ENCODE measurements around the gene RBM10.
A peak's percentile ranks its signal among the peaks of the same experiment; 100 is the strongest.

The RBM10 gene

DNA sequence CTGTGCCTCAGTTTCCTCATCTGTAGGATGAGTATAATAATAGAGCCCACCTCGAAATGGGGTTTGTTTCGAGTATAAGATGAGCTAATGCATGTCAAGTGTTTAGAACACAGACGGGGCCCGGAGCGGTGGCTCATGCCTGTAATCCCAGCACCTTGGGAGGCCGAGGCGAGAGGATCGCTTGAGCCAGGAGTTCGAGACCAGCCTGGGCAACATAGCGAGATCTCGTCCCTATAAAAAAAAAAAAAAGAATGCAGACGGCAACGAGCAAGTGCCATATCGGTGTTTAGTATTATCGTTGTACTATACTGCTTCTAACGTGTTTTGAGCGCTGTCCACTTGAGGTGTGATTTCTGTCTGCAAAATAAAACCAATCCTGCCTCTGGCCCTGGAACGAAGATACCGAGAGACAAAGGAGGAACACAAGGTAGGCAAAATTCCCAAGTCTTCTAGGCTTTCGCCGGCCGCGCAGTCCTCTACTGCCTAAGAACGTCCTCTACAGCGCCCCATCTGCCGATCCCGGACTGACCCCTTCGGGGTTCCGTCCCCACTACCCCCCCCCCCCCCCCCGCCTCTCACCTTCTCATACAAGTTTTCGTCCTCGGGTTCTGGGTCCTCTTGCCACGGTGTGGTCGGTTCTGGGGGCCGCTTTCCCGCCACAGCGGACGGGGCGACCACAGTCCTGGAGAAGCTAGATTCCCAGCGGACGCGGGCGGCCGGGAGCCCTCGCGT is 961 bp upstream of the RBM10 start:
- H3K4me1 Mint-ChIP-seq: peaks cover 28% of the 10 kb centered on the region
- H3K9me3 Mint-ChIP-seq: no peaks in the 10 kb centered on the region
- no peaks in the 10 kb centered on the region for H3K27me3 Mint-ChIP-seq
- peak overlapping the region; percentile 98 for H3K4me3 Mint-ChIP-seq
- peak overlapping the region; percentile 97 for H3K27ac Mint-ChIP-seq
- H3K36me3 Mint-ChIP-seq: peaks cover 11% of the 10 kb centered on the region

DNA sequence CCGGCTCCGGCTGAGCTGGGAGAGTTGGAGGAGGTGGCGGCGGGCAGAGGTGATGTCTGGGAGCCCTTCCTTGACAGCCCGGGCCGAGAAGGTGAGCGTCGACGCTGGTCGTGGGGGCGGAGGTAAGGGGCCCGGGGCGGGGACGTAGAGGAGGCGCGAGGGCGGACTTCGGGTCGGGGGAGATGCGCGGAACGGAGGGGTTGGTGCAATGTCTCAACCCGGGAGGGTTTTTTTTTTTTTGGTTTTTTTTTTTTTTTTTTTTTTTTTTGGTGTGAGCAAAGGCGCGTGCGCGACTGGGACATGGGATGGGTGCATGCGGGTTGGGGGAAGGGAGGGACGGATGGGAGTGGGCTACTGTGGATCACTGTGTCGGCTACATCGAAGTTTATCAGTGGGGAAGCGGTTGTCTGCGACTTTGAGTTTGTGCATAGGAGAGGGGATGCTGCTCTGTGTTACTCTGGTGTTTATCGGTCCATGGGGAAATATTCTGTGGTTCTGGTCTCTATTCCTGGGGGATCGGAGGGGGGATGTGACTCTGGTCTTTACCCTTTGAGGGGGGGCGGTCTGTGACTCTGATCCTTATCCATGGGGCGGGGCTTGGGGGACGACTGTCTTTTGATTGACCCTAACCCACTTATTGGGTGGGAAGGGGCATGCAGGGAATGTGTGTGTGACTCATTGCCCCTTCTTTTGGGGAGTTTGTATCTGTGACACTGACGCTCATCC is 537 bp downstream of the RBM10 start:
- H3K27me3 Mint-ChIP-seq: no peaks in the 10 kb centered on the region

DNA sequence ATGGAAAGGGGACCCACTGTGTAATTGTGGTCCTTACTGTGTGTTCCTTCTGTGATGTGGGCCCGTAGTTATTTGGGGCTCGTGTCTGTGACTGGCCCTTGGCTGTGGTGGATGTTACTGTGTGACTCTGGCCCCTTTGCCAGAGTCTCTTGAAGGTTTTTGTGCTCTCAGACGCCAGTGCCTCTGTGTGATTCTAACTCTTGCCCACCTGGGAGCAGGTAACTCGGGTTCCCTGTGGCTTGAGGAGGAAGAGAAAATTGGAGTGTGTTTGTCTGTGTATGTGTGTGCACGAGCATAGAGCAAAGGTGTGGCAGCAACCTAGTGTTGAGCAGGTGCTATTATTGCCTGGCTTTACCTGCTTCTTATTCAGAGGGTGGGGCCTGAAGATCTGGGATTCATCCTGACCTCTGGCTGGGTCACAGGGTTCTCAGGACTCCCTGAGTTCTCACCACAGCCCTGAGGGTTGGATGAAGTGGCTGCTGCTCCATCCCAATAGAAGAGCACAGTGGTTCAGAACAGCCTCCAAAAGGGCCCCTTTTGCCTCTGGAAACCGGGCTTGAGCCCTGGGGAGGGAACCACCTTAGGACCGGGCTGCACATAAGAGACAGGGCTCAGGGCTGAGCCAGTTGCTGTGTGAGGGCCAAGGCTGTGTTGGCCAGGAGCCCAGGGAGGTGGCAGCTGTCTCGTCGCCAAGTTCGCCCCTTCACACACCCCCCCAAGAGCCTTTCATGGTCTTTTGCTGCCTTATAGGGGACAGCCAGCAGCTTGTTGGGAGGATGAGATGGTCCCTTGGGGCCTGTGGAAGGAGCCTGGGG is 1.3 kb downstream of the RBM10 start:
- Mint-ChIP-seq H3K36me3 (peaks cover 9% of the 10 kb centered on the region), H3K9me3 (no peaks in the 10 kb centered on the region), H3K27ac (peak overlapping the region; percentile 97), H3K4me3 (peak overlapping the region; percentile 98), H3K27me3 (no peaks in the 10 kb centered on the region), H3K4me1 (peaks cover 28% of the 10 kb centered on the region)

More for the DNA sequence above, 537 bp downstream of the RBM10 start:
- Mint-ChIP-seq H3K4me3 (peak overlapping the region; percentile 98), H3K27ac (peak overlapping the region; percentile 97), H3K9me3 (no peaks in the 10 kb centered on the region), H3K36me3 (peaks cover 10% of the 10 kb centered on the region), H3K4me1 (peaks cover 30% of the 10 kb centered on the region)

DNA sequence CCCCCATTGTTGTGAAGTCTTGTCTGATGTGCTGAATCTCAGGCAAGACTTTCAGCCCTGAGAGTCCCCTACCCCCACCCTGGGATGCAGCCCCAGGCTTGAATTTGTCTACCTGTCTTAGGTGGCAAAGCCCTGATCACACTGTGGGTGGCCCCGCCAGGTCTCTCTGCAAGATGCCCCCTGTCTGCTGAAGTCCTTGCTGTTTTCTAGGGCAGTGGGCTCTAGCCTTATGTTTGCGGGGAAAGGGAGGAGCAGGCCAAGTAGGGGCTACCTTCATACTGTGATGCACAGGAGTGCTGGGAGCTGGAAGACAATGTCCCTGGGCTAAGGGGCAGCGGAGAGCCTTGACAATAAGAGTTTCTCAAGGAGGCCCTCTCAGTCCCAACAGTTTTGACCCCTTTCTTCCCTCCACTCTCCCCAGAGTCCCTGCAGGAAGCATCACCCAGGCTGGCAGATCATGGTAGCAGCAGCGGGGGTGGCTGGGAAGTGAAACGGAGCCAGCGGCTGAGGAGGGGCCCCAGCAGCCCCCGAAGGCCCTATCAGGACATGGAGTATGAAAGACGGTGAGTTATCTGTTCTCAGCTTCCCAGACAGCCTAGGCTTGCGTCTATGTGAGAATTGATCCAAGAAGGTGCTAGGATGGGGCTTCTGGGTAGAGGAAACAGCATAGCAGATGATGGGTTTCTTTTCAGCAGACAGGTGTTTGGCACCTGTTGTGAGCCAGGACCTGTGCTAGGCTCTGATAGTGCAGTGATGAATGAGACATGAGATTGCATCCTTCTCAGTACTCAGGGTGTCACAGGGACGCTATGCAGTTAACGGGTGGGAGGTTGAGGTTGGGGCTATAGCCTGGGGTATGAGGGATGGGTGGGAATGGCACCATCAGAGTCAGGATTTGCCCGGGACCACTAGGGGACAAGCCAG is 2.2 kb downstream of the RBM10 start:
- no peaks in the 10 kb centered on the region for H3K27me3 Mint-ChIP-seq
- peak overlapping the region; percentile 15 for H3K4me3 Mint-ChIP-seq
- H3K36me3 Mint-ChIP-seq: peaks cover 8% of the 10 kb centered on the region
- peaks cover 28% of the 10 kb centered on the region for H3K4me1 Mint-ChIP-seq
- peak overlapping the region; percentile 59 for H3K27ac Mint-ChIP-seq
- no peaks in the 10 kb centered on the region for H3K9me3 Mint-ChIP-seq

DNA sequence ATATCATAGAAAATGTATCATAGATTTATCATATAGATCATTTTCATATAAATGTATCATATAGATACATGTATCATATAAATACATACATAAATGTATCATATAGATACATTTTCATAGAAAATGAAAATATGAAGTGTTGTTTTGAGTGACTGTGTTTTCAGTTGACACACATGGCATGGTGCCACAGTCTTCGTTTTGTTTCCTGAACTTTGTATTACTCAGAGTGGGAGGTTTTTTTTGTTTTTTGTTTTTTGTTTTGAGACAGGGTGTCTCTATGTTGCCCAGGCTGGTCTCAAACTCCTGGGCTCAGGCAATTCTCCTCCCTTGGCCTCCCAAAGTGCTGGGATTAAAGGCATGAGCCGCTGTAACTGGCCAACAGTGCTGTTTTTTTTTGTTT is 3.9 kb downstream of the RBM10 start:
- H3K4me3 Mint-ChIP-seq: peak overlapping the region; percentile 4
- no peaks in the 10 kb centered on the region for H3K27me3 Mint-ChIP-seq
- H3K4me1 Mint-ChIP-seq: peaks cover 18% of the 10 kb centered on the region
- peak overlapping the region; percentile 41 for H3K27ac Mint-ChIP-seq
- H3K36me3 Mint-ChIP-seq: peaks cover 8% of the 10 kb centered on the region
- H3K9me3 Mint-ChIP-seq: no peaks in the 10 kb centered on the region

DNA sequence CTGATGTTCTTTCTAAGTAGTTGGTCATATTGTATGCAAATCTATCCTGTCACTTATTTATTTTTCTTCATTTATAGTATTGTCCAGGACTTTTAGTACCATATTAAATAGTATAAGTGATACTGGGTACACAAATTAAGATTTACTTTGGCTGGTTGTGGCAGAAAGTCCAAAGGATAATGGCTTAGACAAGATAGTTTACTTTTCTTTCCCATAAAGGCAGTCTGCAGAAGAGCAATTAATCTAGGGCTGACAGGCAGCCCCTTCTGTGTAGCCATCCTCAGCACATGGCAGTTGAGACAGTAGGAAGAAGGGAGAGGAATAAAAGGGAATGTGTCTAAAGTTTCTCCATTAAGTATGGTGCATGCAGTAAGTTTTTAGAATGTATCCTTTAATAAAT is 6.4 kb downstream of the RBM10 start:
- Mint-ChIP-seq H3K9me3 (no peaks in the 10 kb centered on the region), H3K27me3 (no peaks in the 10 kb centered on the region), H3K4me3 (no peak overlapping the region), H3K36me3 (peaks cover 5% of the 10 kb centered on the region), H3K27ac (no peak overlapping the region), H3K4me1 (peaks cover 18% of the 10 kb centered on the region)

DNA sequence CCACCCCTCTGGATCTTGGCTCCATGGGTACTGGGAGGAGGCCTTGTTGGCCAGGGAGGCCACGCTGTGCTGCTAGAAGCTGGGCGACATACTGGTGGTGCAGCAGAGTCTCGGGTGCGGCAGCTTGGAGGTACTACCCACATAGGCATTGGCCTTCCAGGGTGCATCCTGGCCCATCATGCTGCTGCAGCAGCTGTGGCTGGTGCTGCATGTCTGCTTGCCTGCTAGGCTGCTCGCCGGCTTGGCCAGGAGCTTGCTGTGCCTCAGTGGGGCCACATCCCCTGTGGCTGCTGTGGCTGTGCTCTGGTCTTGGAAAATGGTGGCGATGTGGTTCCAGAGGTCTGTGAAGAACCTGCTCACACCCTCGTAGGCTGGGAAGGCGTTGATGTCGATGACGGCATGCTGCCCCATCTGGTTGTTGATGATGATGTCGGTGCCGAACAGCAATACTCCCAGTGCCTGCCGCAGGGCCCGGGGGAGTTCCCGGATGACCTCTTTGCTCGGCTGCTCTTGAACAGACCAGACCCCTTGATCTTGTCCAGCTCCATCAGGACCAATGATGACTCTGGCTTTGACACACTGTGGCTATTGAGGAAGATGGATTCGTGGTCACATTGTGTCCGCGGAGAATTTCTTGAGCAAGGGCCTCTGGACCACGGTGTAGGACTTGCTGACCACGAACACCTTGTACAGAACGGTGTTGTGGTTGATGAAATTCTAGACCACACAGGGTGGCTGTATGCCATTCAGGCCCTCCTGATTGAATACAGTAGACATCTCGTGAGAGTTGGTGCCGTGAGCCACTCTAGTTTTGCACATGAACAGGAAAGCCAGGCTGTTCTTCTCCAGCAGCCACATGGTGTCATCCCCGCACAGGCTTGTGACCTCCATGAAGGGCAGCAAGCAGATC is 11.8 kb downstream of the RBM10 start:
- Mint-ChIP-seq H3K36me3 (peaks cover 1% of the 10 kb centered on the region), H3K27me3 (no peaks in the 10 kb centered on the region), H3K27ac (no peak overlapping the region)

DNA sequence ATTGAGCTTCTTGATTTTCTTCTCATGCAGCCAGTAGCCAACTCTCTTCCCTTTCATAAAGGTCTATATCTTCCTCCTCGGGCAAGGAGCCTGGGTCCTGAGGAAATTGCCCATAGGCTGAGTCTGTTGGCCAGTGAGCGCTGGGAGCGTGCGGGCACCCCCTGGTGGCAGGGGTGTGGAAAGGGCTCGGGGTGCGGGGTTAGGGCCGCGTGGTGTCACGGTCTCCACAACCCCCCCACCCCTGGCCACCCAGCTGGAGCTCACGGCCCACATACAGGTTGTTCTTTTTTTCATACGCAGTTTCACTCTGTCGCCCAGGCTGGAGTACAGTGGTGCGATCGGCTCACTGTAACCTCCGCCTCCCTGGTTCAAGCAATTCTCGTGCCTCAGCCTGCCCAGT is 13.1 kb downstream of the RBM10 start:
- peaks cover 8% of the 10 kb centered on the region for H3K4me1 Mint-ChIP-seq

More for the DNA sequence above, 11.8 kb downstream of the RBM10 start:
- peaks cover 5% of the 10 kb centered on the region for H3K4me1 Mint-ChIP-seq
- no peaks in the 10 kb centered on the region for H3K9me3 Mint-ChIP-seq
- no peak overlapping the region for H3K4me3 Mint-ChIP-seq

DNA sequence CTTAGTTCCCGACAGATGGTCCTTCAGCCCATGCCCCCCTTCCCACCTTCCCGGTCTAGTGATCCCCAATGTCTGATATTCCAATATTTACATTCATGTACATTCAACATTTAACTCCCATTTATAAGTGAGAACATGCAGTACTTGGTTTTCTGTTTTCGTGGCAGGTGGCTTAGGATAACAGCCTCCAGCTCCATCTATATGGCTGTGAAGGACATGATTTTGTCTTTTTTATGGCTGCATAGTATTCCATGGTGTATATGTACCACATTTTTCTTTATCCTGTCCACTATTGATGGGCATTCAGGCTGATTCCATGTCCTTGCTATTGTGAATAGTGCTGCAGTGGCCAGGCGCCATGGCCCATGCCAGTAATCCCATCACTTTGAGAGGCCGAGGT is 13.8 kb downstream of the RBM10 start:
- Mint-ChIP-seq H3K36me3 (peaks cover 3% of the 10 kb centered on the region), H3K4me3 (no peak overlapping the region), H3K4me1 (peaks cover 8% of the 10 kb centered on the region), H3K27me3 (no peaks in the 10 kb centered on the region), H3K27ac (no peak overlapping the region), H3K9me3 (no peaks in the 10 kb centered on the region)

More for the DNA sequence above, 13.1 kb downstream of the RBM10 start:
- Mint-ChIP-seq H3K4me3 (no peak overlapping the region), H3K9me3 (no peaks in the 10 kb centered on the region), H3K27ac (no peak overlapping the region), H3K36me3 (peaks cover 3% of the 10 kb centered on the region), H3K27me3 (no peaks in the 10 kb centered on the region)

DNA sequence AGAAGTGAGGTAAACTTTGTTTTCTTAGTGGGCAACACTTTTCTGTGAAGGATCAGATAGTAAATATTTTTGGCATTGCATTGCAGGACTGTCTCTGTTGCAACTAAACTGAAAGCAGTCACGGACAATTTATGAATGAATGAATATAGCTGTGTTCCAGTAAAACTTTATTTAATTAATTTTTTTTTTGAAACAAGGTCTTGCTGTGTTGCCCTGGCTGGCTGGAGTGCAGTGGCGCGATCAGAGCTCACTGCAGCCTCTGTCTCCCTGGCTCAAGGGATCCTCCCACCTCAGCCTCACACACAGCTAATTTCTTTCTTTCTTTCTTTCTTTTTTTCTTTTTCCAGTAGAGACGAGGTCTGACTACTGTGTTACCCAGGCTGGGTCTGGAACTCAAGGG is 15.8 kb downstream of the RBM10 start:
- peaks cover 12% of the 10 kb centered on the region for H3K4me1 Mint-ChIP-seq

DNA sequence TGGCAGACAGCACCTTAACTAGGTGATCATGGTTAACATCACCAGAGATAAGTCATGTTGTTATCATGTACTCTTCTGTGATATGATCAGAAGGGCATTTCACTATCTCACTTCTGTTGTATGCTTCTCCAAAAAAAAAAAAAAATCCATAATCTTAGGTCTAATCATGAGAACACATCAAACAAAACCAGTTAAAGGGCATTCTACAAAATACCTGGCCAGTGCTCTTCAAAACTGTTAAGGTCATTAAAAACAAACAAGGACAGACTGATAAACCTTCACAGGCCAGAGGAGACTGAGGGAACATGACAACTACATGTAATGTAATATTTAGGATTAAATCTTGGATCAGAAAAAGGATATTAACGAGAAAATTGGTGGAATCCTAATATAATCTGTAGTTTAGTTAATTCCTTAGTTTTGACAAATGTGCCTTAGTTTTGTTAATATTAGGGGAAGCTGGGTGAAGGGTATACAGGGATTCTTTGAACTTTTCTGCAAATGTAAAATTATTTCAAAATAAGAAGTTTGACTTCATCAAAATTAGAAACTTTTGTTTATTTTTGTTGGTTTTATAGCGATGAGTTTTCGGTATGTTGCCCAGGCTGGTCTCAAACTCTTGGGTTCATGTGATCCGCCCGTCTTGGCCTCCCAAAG is 18.0 kb downstream of the RBM10 start:
- H3K27ac Mint-ChIP-seq: no peak overlapping the region
- H3K9me3 Mint-ChIP-seq: no peaks in the 10 kb centered on the region
- H3K4me3 Mint-ChIP-seq: no peak overlapping the region
- H3K27me3 Mint-ChIP-seq: no peaks in the 10 kb centered on the region
- H3K4me1 Mint-ChIP-seq: peaks cover 12% of the 10 kb centered on the region
- H3K36me3 Mint-ChIP-seq: peaks cover 3% of the 10 kb centered on the region

More for the DNA sequence above, 15.8 kb downstream of the RBM10 start:
- peaks cover 3% of the 10 kb centered on the region for H3K36me3 Mint-ChIP-seq
- H3K27ac Mint-ChIP-seq: no peak overlapping the region
- no peak overlapping the region for H3K4me3 Mint-ChIP-seq
- no peaks in the 10 kb centered on the region for H3K27me3 Mint-ChIP-seq
- no peaks in the 10 kb centered on the region for H3K9me3 Mint-ChIP-seq

DNA sequence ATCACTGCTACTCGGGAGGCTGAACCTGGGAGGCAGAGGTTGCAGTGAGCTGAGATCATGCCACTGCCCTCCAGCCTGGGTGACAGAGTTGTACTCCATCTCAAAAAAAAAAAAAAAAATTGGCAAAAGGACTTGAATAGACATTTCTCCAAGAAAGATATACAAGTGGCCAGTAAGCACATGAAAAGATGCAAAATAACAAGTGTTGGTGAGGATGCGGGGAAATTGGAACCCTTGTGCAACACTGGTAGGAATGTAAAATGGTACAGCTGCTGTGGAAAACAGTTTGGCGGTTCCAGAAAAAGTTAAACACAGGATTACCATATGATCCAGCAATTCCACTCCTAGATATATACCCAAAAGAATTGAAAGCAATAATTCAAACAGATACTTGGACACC is 19.4 kb downstream of the RBM10 start:
- no peak overlapping the region for H3K27ac Mint-ChIP-seq
- H3K4me3 Mint-ChIP-seq: no peak overlapping the region
- peaks cover 12% of the 10 kb centered on the region for H3K4me1 Mint-ChIP-seq
- no peaks in the 10 kb centered on the region for H3K27me3 Mint-ChIP-seq
- no peaks in the 10 kb centered on the region for H3K9me3 Mint-ChIP-seq
- H3K36me3 Mint-ChIP-seq: peaks cover 6% of the 10 kb centered on the region

DNA sequence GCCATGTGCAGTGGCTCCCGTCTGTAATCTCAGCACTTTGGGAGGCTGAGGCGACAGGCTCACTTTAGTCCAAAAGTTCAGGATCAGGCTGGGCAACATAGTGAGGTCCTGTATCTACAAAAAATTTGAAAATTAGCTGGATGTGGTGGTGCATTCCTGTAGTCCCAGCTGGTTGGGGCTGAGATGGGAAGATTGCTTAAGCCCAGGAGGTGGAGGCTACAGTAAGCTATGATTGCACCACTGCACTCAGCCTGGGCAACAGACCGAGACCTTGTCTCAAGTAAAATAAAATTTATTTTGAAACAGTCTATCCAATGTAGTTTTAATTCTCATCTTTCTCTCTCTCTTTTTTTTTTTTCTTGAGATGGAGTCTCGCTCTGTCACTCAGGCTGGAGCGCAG is 21.1 kb downstream of the RBM10 start:
- H3K27me3 Mint-ChIP-seq: no peaks in the 10 kb centered on the region
- peaks cover 7% of the 10 kb centered on the region for H3K4me1 Mint-ChIP-seq
- H3K4me3 Mint-ChIP-seq: no peak overlapping the region
- H3K36me3 Mint-ChIP-seq: peaks cover 5% of the 10 kb centered on the region
- no peaks in the 10 kb centered on the region for H3K9me3 Mint-ChIP-seq
- H3K27ac Mint-ChIP-seq: no peak overlapping the region

All from activated naive CD4-positive, alpha-beta T cell treated with anti-CD3 and anti-CD28 coated beads, Interleukin-2, amount 50 U/mL, for 24 hours (primary cell).